ENCODE measurements around the gene ICE2. TPM values are rescaled to one million over a fixed set of nuclear protein-coding genes. Genes with fewer than 3 reads are reported as not detected.

ICE2 gene
- total RNA-seq, 4 donors from 2014 or later: 14.4 to 21.2 (median 17.5) TPM

DNA sequence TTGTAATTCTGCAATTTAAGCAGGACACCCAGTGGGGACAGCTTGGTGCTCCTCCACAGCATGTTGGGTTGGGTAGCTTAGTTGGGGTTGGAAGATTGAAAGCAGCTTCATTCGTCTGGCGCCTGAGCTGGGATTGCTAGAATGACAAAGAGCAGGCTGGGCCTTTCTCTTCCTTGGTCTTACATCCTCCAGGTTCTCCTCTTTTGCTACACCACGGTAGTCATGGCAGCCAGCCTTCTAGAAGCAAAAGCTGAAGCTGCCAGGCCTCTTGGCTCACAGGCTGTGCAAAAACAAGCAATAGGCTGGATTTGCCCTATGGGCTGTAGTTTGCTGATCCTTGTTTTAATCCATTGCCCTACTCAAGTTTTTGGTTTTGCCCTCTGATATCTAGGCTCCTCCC lies 78.0 kb downstream of the ICE2 start:
- TF ChIP-seq CTCF (IDR thresholded peaks at IDR 0.05) (no peak), POLR2A (IDR thresholded peaks at IDR 0.05) (no peak)
- WGBS, 2 donors: 26 to 30% methylated on average over 3 of the region's 3 CpGs
- intact Hi-C loops (cut with DNase I; ENCODE audit: low total_unique reads): no loop called here
- no peak overlapping the region for H3K4me3 ChIP-seq (ENCODE audit: low read depth, poor library complexity, severe bottlenecking)
- DNase-seq (ENCODE audit: low spot score in 2 of 2): no peak

GRCh38 chr15:60399931-60400330 lies 79.0 kb downstream of the ICE2 start:
- H3K4me3 ChIP-seq (ENCODE audit: low read depth, poor library complexity, severe bottlenecking): no peak overlapping the region
- intact Hi-C loops (cut with DNase I; ENCODE audit: low total_unique reads): no loop called here
- WGBS, 2 donors: 26 to 32% methylated on average over 1 of the region's 1 CpG
- DNase-seq (ENCODE audit: low spot score in 2 of 2): no peak
- TF ChIP-seq POLR2A (IDR thresholded peaks at IDR 0.05) (no peak), CTCF (IDR thresholded peaks at IDR 0.05) (no peak)

- H3K4me3 ChIP-seq (ENCODE audit: low read depth, poor library complexity, severe bottlenecking): no peak overlapping the region
- WGBS, 2 donors: 29 to 33% methylated on average over 21 of the region's 21 CpGs
- TF ChIP-seq POLR2A (IDR thresholded peaks at IDR 0.05) (no peak), CTCF (IDR thresholded peaks at IDR 0.05) (no peak)
- DNase-seq (ENCODE audit: low spot score in 2 of 2): peak in 1 of 2 donors; percentile 85
- intact Hi-C loops (cut with DNase I; ENCODE audit: low total_unique reads): no loop called here
Measured at GRCh38 chr15:60399246-60399915, 79.6 kb downstream of the ICE2 start.

DNA sequence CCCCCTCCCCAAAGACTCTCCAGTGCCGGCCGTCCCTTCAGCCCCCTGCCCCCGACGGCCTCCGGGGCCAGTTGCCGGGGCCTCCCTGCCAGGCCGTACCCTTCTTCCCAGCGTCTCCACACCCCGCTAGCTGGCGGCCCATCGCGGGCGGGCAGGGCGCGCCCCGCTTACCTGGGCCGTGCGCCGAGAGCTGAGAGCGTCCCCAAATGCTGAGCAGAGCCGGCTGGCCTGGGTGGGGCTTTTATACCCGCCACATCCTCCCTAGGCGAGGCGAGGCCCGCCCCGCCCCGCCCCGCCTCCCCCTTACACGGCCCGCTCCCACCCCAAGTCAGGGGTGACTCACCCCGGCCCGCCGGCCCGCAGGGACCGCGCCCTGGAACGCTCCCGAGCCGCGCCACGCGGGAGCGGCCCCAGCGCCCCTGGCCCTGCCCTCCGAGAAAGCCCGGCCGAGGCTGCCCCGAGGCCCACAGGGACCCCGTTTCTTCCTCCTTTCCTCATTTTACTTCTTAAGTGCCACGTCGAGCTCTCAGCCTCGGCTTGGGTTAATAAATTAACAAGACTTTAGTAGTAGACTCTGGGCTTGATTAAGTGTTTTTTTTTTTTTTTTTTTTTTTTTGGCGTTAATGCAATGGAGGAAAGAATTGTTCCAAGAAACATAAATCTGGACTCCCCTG lies 81.0 kb downstream of the ICE2 start, which contains the start of gene ANXA2:
ANXA2 (minus strand) TSS at position 215 of the 674 bp plus-strand sequence. CDS start 11,911 bp downstream, outside the sequence.
- WGBS, 2 donors: 1% methylated on average over 20 to 32 of the region's 53 CpGs
- TF ChIP-seq CTCF (IDR thresholded peaks at IDR 0.05): no peak
- peak in 1 of 2 donors; percentile 86 for TF ChIP-seq POLR2A (IDR thresholded peaks at IDR 0.05)
- peak; percentile 86 to 97 for DNase-seq (ENCODE audit: low spot score in 2 of 2)
- peak within 1 kb of the TSS; percentile 97 for H3K4me3 ChIP-seq (ENCODE audit: low read depth, poor library complexity, severe bottlenecking)
- intact Hi-C loops (cut with DNase I; ENCODE audit: low total_unique reads): no loop called here

DNA sequence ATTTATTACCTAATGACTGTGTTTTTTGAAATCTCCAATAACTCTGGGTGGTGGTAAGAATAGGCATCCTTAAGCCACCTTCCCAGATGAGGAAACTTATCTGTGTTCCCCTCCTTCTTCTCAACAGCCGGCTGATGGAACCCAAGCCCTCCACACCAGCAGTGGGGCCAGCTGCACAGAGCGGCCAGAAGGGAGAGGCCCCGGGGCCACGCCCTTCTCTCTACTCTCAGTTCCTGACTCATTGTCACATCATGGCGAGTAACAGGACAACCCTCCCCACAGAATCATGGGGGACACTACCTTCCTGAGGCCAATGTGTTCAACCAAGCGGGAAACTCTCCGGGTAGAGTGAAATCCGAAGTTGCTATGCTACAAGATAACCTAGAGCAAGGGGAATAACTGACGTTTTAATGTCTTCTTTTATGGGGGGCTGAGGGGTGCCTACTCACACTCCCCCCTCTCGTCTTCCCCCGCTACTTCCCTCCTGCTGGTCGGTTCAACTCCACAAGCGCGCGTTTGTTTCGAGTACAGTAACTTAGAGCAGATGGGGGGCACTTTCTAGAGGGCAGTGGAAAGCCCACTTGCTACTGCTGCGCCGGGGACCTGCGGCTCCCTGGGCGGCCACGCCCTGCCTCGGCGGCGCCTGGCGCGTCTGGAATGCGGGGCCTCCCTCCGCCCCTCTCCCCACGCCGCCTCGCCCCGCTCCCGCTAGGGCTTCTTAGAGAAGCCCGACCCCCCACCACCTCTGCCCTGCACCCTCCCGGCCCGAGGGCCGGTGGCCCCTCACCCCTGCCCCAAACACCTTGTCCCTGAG lies 81.8 kb downstream of the ICE2 start:
- DNase-seq (ENCODE audit: low spot score in 2 of 2): peak; percentile 78 to 96
- TF ChIP-seq CTCF (IDR thresholded peaks at IDR 0.05) (no peak), POLR2A (IDR thresholded peaks at IDR 0.05) (no peak)
- peak overlapping the region; percentile 97 for H3K4me3 ChIP-seq (ENCODE audit: low read depth, poor library complexity, severe bottlenecking)
- 0 to 1% methylated on average over 23 to 28 of the region's 37 CpGs for WGBS, 2 donors
- intact Hi-C loops (cut with DNase I; ENCODE audit: low total_unique reads): no loop called here

All from lower leg skin (tissue), 4 donors.